Measurements from ENCODE around the gene PPM1D.

Gene PPM1D

DNA sequence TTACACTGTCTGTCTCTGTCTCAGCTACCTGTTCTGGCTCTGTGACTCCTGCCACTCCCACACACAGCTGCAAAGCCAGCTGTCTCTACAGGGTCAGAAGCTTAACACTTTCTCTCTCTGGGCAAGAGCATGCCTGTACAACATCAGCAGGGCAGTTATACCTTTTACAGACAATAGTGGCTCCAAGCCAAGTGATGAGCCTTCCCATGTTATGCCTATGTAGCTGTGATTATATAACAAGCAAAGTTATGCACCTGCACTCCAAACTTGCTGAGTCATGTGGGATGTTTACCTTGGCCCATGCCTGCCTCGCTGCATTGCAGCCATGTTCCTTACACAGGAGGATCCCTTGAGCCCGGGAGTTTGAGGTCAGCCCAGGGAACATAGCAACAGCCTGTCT, 42.2 kb upstream of the PPM1D start:
- H4K20me1 ChIP-seq (ENCODE audit: insufficient read depth, low read length): no peaks in the 10 kb centered on the region
- peaks cover 13% of the 10 kb centered on the region; the same call in 1 of the 2 replicates for H3K9me3 ChIP-seq (ENCODE audit: insufficient read depth, low read length)
- H3K27me3 ChIP-seq (ENCODE audit: low read depth, low read length): no peaks in the 10 kb centered on the region
- no peak overlapping the region for H3K4me2 ChIP-seq (ENCODE audit: low read length)
- H3K27ac ChIP-seq (ENCODE audit: low read length): no peak overlapping the region
- no peaks in the 10 kb centered on the region for H3K36me3 ChIP-seq (replicated peaks; ENCODE audit: low read depth, low read length)
- no peak overlapping the region for H3K9ac ChIP-seq (ENCODE audit: low read length)
- H3K4me1 ChIP-seq (ENCODE audit: low read length): no peaks in the 10 kb centered on the region
- TF ChIP-seq CTCF (IDR thresholded peaks at IDR 0.05; ENCODE audit: low read depth, low read length): no peak
- no peak for TF ChIP-seq EZH2phosphoT487 (IDR thresholded peaks at IDR 0.05; ENCODE audit: low read depth)
- no peak overlapping the region for H3K4me3 ChIP-seq (ENCODE audit: low read length)
- H3K79me2 ChIP-seq (ENCODE audit: low read length): no peaks in the 10 kb centered on the region
- H2AFZ ChIP-seq (ENCODE audit: low read depth, low read length): no peak overlapping the region

- Histone ChIP-seq H3K9me3 (ENCODE audit: insufficient read depth, low read length) (peaks cover 13% of the 10 kb centered on the region; the same call in 1 of the 2 replicates), H3K36me3 (replicated peaks; ENCODE audit: low read depth, low read length) (no peaks in the 10 kb centered on the region), H3K9ac (ENCODE audit: low read length) (no peak overlapping the region), H4K20me1 (ENCODE audit: insufficient read depth, low read length) (no peaks in the 10 kb centered on the region), H3K4me1 (ENCODE audit: low read length) (no peaks in the 10 kb centered on the region), H3K79me2 (ENCODE audit: low read length) (no peaks in the 10 kb centered on the region), H3K4me3 (ENCODE audit: low read length) (no peak overlapping the region), H2AFZ (ENCODE audit: low read depth, low read length) (no peak overlapping the region), H3K27me3 (ENCODE audit: low read depth, low read length) (no peaks in the 10 kb centered on the region), H3K27ac (ENCODE audit: low read length) (no peak overlapping the region), H3K4me2 (ENCODE audit: low read length) (no peak overlapping the region)
- TF ChIP-seq EZH2phosphoT487 (IDR thresholded peaks at IDR 0.05; ENCODE audit: low read depth): no peak
- TF ChIP-seq CTCF (IDR thresholded peaks at IDR 0.05; ENCODE audit: low read depth, low read length): no peak
Observed at GRCh38 chr17:60559659-60559994, 40.4 kb upstream of the PPM1D start.

DNA sequence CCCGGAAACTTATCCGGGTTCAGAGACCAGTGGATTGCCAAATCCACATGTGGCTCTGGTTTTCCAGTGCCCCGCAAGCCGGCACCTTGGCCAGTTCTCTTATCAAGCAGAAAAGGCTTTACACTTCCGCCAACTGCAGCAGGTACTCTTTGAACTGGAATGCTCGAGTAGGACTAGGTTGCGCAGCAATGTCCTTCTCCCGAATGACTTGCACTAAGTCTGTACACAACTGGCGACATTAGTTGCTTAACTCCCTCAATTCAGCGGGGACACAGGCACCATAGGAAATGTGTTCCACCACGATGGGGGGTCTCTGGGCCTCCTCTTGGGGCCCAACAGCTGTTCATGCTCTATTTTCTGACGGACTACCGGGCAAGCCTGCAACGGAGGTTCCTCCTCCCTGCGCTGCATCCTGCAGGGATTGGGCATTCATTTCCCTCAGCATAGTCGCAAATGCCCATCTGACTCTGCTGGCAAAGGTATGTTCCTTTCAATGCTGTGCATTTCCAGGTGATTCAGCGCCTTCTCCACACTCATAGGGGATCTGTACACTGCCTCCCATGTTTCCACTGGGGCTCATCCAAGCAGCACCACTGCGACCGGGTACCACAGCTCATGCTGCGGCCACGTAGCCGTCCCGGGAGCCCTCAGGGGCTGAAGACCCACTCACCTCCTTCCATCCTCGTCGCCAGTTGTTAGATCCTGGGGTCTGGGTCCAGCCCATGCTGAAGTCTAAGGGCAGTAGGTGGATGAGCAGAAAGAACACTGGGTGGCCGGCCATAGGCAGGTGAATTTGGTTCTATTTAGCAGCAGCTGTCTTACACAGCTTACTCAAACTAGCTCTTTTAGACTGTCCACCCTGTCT, 39.8 kb upstream of the PPM1D start:
- Histone ChIP-seq H3K79me2 (ENCODE audit: low read length) (no peaks in the 10 kb centered on the region), H4K20me1 (ENCODE audit: insufficient read depth, low read length) (no peaks in the 10 kb centered on the region), H3K27ac (ENCODE audit: low read length) (no peak overlapping the region), H3K9me3 (ENCODE audit: insufficient read depth, low read length) (peaks cover 13% of the 10 kb centered on the region; the same call in 1 of the 2 replicates), H3K9ac (ENCODE audit: low read length) (no peak overlapping the region), H3K4me2 (ENCODE audit: low read length) (no peak overlapping the region), H3K4me1 (ENCODE audit: low read length) (no peaks in the 10 kb centered on the region), H2AFZ (ENCODE audit: low read depth, low read length) (no peak overlapping the region), H3K4me3 (ENCODE audit: low read length) (no peak overlapping the region), H3K27me3 (ENCODE audit: low read depth, low read length) (no peaks in the 10 kb centered on the region), H3K36me3 (replicated peaks; ENCODE audit: low read depth, low read length) (no peaks in the 10 kb centered on the region)
- no peak for TF ChIP-seq EZH2phosphoT487 (IDR thresholded peaks at IDR 0.05; ENCODE audit: low read depth)
- TF ChIP-seq CTCF (IDR thresholded peaks at IDR 0.05; ENCODE audit: low read depth, low read length): no peak

DNA sequence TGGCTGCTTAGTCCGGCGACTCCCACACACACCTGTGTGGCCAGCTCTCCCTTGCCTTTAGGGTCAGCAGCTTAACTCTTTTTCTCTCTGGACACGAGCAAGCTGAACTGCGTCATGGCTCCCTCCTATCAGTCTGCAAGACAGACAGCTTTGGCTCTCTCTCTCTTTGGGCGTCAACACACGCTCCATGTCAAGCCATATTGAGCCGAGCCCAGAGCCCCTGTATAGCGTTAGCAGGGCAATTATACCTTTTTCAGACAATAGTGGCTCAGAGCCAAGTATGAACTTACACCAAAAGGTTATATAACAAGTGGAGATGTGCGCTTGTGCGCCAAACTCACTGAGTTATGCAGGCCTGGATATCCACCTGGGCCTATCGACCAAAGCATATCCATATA, 39.1 kb upstream of the PPM1D start:
- Histone ChIP-seq H3K27me3 (ENCODE audit: low read depth, low read length) (no peaks in the 10 kb centered on the region), H3K4me3 (ENCODE audit: low read length) (no peak overlapping the region)
- TF ChIP-seq EZH2phosphoT487 (IDR thresholded peaks at IDR 0.05; ENCODE audit: low read depth): no peak
- TF ChIP-seq CTCF (IDR thresholded peaks at IDR 0.05; ENCODE audit: low read depth, low read length): no peak

More for the DNA sequence above, 39.1 kb upstream of the PPM1D start:
- no peak overlapping the region for H3K27ac ChIP-seq (ENCODE audit: low read length)
- H3K36me3 ChIP-seq (replicated peaks; ENCODE audit: low read depth, low read length): no peaks in the 10 kb centered on the region
- H3K79me2 ChIP-seq (ENCODE audit: low read length): no peaks in the 10 kb centered on the region
- H2AFZ ChIP-seq (ENCODE audit: low read depth, low read length): no peak overlapping the region
- H3K4me2 ChIP-seq (ENCODE audit: low read length): no peak overlapping the region
- H3K4me1 ChIP-seq (ENCODE audit: low read length): no peaks in the 10 kb centered on the region
- peaks cover 13% of the 10 kb centered on the region; the same call in 1 of the 2 replicates for H3K9me3 ChIP-seq (ENCODE audit: insufficient read depth, low read length)
- no peak overlapping the region for H3K9ac ChIP-seq (ENCODE audit: low read length)
- H4K20me1 ChIP-seq (ENCODE audit: insufficient read depth, low read length): no peaks in the 10 kb centered on the region

Measured in OCI-LY3 (cell line).